ENCODE data around the gene SEMA3F. TPM values are rescaled to one million over a fixed set of nuclear protein-coding genes. Genes with fewer than 3 reads are reported as not detected.
A peak's percentile ranks its signal among the peaks of the same experiment; 100 is the strongest.

The SEMA3F gene
- 1 to 10 TPM; 1.4 to 7.7 (median 2.9) TPM for total RNA-seq
- 1 to 10 TPM; 7.1 to 8.8 TPM for polyA plus RNA-seq

GRCh38 chr3:50154840-50155490, at the start of gene SEMA3F:
SEMA3F (plus strand) TSS chr3:50155324; CDS start chr3:50159623, 4,299 bp downstream.
- Histone ChIP-seq H3K27me3 (no peaks in the 10 kb centered on the region), H3K27ac (peak within 1 kb of the TSS in 2 of 4 donors; percentile 58 to 62)
- ATAC-seq: peak; percentile 88 to 93 (median 90)

GRCh38 chr3:50111757-50112156, 43.4 kb upstream of the SEMA3F start:
- no peak overlapping the region for H3K27ac ChIP-seq
- FAIRE-seq (no peak), DNase-seq (no peak), ATAC-seq (no peak)
- no peak overlapping the region for H3K4me3 ChIP-seq
- TF ChIP-seq, protein P1, sequence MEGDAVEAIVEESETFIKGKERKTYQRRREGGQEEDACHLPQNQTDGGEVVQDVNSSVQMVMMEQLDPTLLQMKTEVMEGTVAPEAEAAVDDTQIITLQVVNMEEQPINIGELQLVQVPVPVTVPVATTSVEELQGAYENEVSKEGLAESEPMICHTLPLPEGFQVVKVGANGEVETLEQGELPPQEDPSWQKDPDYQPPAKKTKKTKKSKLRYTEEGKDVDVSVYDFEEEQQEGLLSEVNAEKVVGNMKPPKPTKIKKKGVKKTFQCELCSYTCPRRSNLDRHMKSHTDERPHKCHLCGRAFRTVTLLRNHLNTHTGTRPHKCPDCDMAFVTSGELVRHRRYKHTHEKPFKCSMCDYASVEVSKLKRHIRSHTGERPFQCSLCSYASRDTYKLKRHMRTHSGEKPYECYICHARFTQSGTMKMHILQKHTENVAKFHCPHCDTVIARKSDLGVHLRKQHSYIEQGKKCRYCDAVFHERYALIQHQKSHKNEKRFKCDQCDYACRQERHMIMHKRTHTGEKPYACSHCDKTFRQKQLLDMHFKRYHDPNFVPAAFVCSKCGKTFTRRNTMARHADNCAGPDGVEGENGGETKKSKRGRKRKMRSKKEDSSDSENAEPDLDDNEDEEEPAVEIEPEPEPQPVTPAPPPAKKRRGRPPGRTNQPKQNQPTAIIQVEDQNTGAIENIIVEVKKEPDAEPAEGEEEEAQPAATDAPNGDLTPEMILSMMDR (IDR thresholded peaks at IDR 0.05): no peak
- peaks cover 26 to 100% (median 95%) of the 10 kb centered on the region in 3 donors for H3K36me3 ChIP-seq
- no peaks in the 10 kb centered on the region for H3K4me1 ChIP-seq
- 92 to 96% methylated on average over 5 of the region's 5 CpGs for WGBS, 2 donors
- H3K27me3 ChIP-seq: no peaks in the 10 kb centered on the region
- intact Hi-C loops (cut with DNase I): no loop called here
- no peaks in the 10 kb centered on the region for H3K9me3 ChIP-seq

More at GRCh38 chr3:50154840-50155490, at the start of gene SEMA3F:
- TF ChIP-seq, protein P1 (IDR thresholded peaks at IDR 0.05): no peak
- DNase-seq (peak in 5 of 6 donors; percentile 59 to 86 (median 77)), FAIRE-seq (no peak)
- intact Hi-C loops (cut with DNase I): no loop called here
- WGBS, 2 donors: 1 to 3% methylated on average over 20 to 98 of the region's 98 CpGs
- Histone ChIP-seq H3K4me1 (peaks cover 0 to 3% (median 0%) of the 10 kb centered on the region in 3 donors), H3K36me3 (no peaks in the 10 kb centered on the region), H3K9me3 (no peaks in the 10 kb centered on the region), H3K4me3 (peak within 1 kb of the TSS; percentile 23 to 57 (median 40))

- H3K9me3 ChIP-seq: no peaks in the 10 kb centered on the region
- ATAC-seq (peak in 3 of 4 donors; percentile 59 to 85 (median 79)), FAIRE-seq (no peak), DNase-seq (no peak)
- no peaks in the 10 kb centered on the region for H3K27me3 ChIP-seq
- TF ChIP-seq, protein P1 (IDR thresholded peaks at IDR 0.05): no peak
- H3K4me3 ChIP-seq: no peak overlapping the region
- H3K36me3 ChIP-seq: peaks cover 26 to 100% (median 94%) of the 10 kb centered on the region in 3 donors
- no peak overlapping the region for H3K27ac ChIP-seq
- 91 to 92% methylated on average over 3 of the region's 3 CpGs for WGBS, 2 donors
- intact Hi-C loops (cut with DNase I): no loop called here
- H3K4me1 ChIP-seq: no peaks in the 10 kb centered on the region
These were observed 42.7 kb upstream of the SEMA3F start for GRCh38 chr3:50112462-50112861.

- no peak for FAIRE-seq
- WGBS, 2 donors: 94 to 96% methylated on average over 8 of the region's 8 CpGs
- no peaks in the 10 kb centered on the region for H3K4me1 ChIP-seq
- TF ChIP-seq, protein P1 (IDR thresholded peaks at IDR 0.05): no peak
- H3K9me3 ChIP-seq: no peaks in the 10 kb centered on the region
- H3K27me3 ChIP-seq: no peaks in the 10 kb centered on the region
- H3K27ac ChIP-seq: no peak overlapping the region
- no peak overlapping the region for H3K4me3 ChIP-seq
- no peak for ATAC-seq
- peaks cover 6 to 79% (median 69%) of the 10 kb centered on the region in 3 donors for H3K36me3 ChIP-seq
- intact Hi-C loops (cut with DNase I): no loop called here
- no peak for DNase-seq
These were observed 38.0 kb upstream of the SEMA3F start for GRCh38 chr3:50117120-50117519.

DNA sequence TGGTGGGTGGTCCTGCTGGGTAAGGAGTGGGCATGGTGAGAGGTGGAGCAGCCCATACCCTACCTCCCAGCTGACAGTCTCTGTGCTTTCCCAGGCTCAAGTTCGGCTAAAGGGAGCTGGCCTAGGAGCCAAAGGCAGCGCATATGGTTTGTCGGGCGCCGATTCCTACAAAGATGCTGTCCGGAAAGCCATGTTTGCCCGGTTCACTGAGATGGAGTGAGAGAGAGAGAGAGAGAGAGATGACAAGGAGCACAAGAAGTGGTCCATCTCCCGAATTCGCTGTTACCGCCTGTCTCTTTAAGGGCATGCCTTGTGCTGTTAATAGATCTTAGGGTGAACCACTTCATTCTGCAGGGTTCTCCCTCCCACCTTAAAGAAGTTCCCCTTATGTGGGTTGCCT, 36.9 kb upstream of the SEMA3F start:
- Histone ChIP-seq H3K36me3 (peaks cover 6 to 68% (median 60%) of the 10 kb centered on the region in 3 donors), H3K9me3 (no peaks in the 10 kb centered on the region), H3K27me3 (no peaks in the 10 kb centered on the region), H3K4me1 (no peaks in the 10 kb centered on the region), H3K27ac (no peak overlapping the region), H3K4me3 (no peak overlapping the region)
- 86 to 90% methylated on average over 10 of the region's 10 CpGs for whole genome bisulfite sequencing, 2 donors
- TF ChIP-seq, protein P1 (IDR thresholded peaks at IDR 0.05): no peak
- intact Hi-C loops (cut with DNase I): no loop called here
- FAIRE-seq (no peak), ATAC-seq (no peak), DNase-seq (peak in 1 of 6 donors; percentile 15)
